T-helper 1 cell treated with Interleukin-12 subunit alpha and Interleukin-12 subunit beta and Interleukin-4 antibody, amounts not matched to agents 30 μg/mL and 1 μg/mL, for 36 hours (primary cell): ENCODE measurements around the gene GUK1.
"Not testable (repeated sequence)": the region's sequence is repeated elsewhere in the genome, so short reads cannot be mapped to it uniquely, and the experiment has no call there.

ENCODE experiments used
- H3K27ac Mint-ChIP-seq: one replicate; pipeline ENCODE4 v1.8.0; 2021; ENCODE audit warnings: mild to moderate bottlenecking, mixed read lengths
- H3K27me3 Mint-ChIP-seq: one replicate; pipeline ENCODE4 v1.8.0; 2021; ENCODE audit warnings: low read depth, mixed read lengths
- H3K36me3 Mint-ChIP-seq: one replicate; pipeline ENCODE4 v1.8.0; 2021; ENCODE audit warnings: low read depth, mixed read lengths
- H3K4me1 Mint-ChIP-seq: one replicate; pipeline ENCODE4 v1.8.0; 2021; ENCODE audit warnings: low read depth, mixed read lengths
- H3K4me3 Mint-ChIP-seq: one replicate; pipeline ENCODE4 v1.8.0; 2021; ENCODE audit warnings: mild to moderate bottlenecking, moderate library complexity, mixed read lengths
- H3K9me3 Mint-ChIP-seq: one replicate; pipeline ENCODE4 v1.8.0; 2021; ENCODE audit warnings: mixed read lengths

The GUK1 gene

DNA sequence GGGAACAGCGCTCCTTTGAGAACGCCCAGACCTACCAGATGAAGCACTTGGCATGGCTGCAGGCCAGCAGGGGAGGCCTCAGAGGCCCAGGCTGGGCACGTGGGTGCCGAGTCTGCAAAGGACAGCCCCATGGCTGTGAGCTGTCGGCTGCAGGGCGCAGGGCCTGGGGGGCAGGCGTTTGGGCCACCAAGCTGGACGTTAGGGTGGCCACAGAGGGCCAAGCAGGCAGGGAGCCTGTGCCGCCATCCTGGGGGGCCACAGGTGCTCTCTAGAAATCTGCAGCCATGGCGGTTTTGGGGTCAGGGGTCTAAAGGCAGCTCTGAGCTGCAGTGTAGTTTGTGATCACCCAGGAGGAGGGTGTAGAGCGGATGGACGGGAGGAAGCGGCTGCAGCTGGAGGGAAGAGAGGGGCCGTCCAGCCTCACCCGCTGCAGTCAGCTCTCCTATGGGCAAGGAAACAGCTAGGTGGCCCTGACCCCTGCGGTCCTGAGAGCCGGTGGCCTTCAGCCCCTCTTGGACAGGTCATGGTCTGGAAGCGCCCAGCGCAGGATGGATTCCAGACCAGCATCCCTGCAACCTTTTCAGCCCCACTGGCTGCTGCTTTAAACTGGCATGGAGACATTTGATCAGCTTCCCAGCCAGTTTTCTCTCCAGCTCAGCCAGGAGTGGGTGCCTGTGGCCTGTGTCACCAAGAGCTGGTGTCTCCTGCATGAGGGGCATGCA is 36.5 kb downstream of the GUK1 start:
- H3K27me3 Mint-ChIP-seq: no peaks in the 10 kb centered on the region
- H3K9me3 Mint-ChIP-seq: no peaks in the 10 kb centered on the region
- no peak overlapping the region for H3K27ac Mint-ChIP-seq
- H3K4me1 Mint-ChIP-seq: no peaks in the 10 kb centered on the region
- no peaks in the 10 kb centered on the region for H3K36me3 Mint-ChIP-seq
- H3K4me3 Mint-ChIP-seq: no peak overlapping the region

GRCh38 chr1:228177183-228177475 is 37.0 kb downstream of the GUK1 start:
- Mint-ChIP-seq H3K36me3 (no peaks in the 10 kb centered on the region), H3K9me3 (no peaks in the 10 kb centered on the region), H3K4me1 (no peaks in the 10 kb centered on the region), H3K4me3 (no peak overlapping the region), H3K27me3 (no peaks in the 10 kb centered on the region), H3K27ac (no peak overlapping the region)

- Mint-ChIP-seq H3K27ac (no peak overlapping the region), H3K36me3 (no peaks in the 10 kb centered on the region)
Measured at GRCh38 chr1:228177721-228178710, 37.9 kb downstream of the GUK1 start.

DNA sequence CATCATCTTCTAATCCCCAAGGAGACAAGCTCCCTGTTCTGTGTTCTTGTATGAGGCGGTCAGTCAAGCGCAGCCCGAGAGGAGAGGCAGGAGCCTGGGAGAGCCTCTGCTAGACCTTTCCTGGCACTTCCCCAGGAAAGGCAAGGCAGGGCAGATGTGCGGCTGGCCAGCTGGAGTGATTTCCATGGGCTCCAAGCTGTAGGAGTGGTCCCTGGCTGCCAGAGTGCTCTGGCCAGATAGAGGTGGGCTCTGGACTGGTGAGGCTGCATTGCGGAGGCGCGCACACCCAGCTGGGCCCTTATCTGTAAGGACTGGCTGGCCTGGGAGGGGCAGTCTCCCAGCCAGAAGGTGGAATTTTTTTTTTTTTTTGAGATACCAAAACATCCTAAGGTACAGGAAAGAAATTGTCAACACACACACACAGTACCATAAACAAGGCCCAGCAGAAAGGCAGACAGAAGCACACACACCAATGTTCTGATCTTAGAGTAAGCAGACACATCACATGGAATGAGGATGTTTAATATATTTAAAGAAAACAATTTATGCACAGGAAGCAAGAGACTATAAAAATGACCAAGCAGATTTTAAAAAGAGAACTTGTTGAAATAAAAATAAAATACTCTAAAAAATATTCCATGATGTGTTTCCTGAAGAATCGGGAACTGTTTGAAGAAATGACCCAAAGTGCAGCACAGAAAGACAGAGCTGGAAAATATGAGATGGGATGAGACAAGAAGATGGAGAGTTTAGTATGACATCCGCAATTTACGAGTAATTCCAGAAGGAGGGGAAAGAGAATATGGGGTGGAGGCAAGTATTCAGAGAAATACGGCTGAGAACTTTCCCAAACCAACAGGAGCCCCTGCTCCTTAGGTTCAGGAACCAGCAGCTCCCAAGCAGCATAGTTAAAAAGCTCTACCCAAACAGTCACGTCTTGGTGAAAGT is 38.9 kb downstream of the GUK1 start:
- Mint-ChIP-seq H3K9me3 (no peaks in the 10 kb centered on the region), H3K27ac (no peak overlapping the region), H3K4me3 (no peak overlapping the region), H3K36me3 (no peaks in the 10 kb centered on the region), H3K27me3 (no peaks in the 10 kb centered on the region), H3K4me1 (no peaks in the 10 kb centered on the region)

More at GRCh38 chr1:228177721-228178710, 37.9 kb downstream of the GUK1 start:
- Mint-ChIP-seq H3K27me3 (no peaks in the 10 kb centered on the region), H3K4me1 (no peaks in the 10 kb centered on the region), H3K9me3 (no peaks in the 10 kb centered on the region), H3K4me3 (no peak overlapping the region)

GRCh38 chr1:228180271-228180958 is 40.3 kb downstream of the GUK1 start:
- no peak overlapping the region for H3K27ac Mint-ChIP-seq
- no peaks in the 10 kb centered on the region for H3K36me3 Mint-ChIP-seq
- no peaks in the 10 kb centered on the region for H3K27me3 Mint-ChIP-seq
- H3K4me1 Mint-ChIP-seq: peaks cover 2% of the 10 kb centered on the region
- H3K9me3 Mint-ChIP-seq: no peaks in the 10 kb centered on the region
- H3K4me3 Mint-ChIP-seq: no peak overlapping the region

DNA sequence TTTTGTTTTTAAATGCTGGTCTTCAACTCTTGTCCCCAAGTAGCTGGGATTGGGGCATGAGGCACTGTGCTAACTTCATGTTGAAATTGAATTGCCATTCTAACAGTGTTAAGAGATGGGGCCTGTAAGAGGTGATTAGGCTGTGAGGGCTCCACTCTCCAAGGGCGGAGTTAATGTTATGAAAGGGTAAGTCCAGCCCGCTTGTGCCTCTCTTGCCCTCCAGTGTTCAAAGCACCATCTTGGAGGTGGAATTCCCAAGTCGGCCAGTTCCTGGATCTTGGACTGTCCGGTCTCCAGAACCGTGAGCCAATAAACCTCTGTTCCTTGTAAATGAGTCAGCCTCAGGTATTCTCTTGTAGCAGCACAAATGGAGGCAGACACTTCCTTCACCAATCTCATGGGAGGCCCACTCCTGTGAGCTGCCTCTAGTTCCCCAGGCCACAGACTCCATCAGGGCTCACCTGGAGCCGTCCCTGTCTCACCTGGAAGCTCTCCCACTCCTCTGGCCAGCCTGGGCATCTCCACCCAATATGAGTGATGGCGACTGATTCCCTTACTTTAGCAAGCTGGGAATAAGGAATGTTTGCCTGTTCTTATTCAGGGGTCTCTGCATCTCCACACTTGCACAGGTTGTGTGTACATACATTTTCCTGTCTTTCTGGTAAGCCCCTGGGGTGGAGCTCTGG is 41.0 kb downstream of the GUK1 start:
- Mint-ChIP-seq H3K4me1 (peaks cover 4% of the 10 kb centered on the region), H3K9me3 (no peaks in the 10 kb centered on the region), H3K27ac (no peak overlapping the region), H3K36me3 (no peaks in the 10 kb centered on the region), H3K27me3 (no peaks in the 10 kb centered on the region), H3K4me3 (no peak overlapping the region)

- H3K4me1 Mint-ChIP-seq: peaks cover 4% of the 10 kb centered on the region
- no peak overlapping the region for H3K27ac Mint-ChIP-seq
- H3K4me3 Mint-ChIP-seq: no peak overlapping the region
- H3K36me3 Mint-ChIP-seq: no peaks in the 10 kb centered on the region
- H3K9me3 Mint-ChIP-seq: no peaks in the 10 kb centered on the region
- no peaks in the 10 kb centered on the region for H3K27me3 Mint-ChIP-seq
Measured at GRCh38 chr1:228181645-228182034, 41.6 kb downstream of the GUK1 start.

GRCh38 chr1:228182296-228183030 is 42.4 kb downstream of the GUK1 start:
- no peaks in the 10 kb centered on the region for H3K36me3 Mint-ChIP-seq
- no peak overlapping the region for H3K4me3 Mint-ChIP-seq
- H3K27ac Mint-ChIP-seq: no peak overlapping the region
- no peaks in the 10 kb centered on the region for H3K9me3 Mint-ChIP-seq
- peaks cover 4% of the 10 kb centered on the region for H3K4me1 Mint-ChIP-seq
- no peaks in the 10 kb centered on the region for H3K27me3 Mint-ChIP-seq

DNA sequence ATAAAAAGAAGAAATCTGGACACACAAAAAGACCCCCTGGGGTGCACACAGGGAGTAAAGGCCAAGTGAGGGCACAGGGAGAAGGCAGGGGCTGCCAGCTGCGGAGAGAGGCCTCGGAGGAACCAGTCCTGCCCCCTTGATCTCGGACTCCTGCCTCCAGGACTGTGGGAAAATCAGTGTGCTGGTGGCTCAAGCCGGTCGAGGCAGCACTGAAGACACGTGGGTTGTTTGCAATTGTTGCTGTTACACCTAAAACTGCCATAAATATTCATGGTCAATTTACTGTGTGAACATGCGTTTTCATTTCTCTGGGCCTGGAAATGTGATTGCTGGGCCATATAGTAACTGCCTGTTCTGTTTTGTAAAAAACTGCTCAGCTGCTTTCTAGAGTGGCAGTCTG is 44.1 kb downstream of the GUK1 start:
- no peaks in the 10 kb centered on the region for H3K9me3 Mint-ChIP-seq
- H3K27ac Mint-ChIP-seq: no peak overlapping the region
- no peaks in the 10 kb centered on the region for H3K36me3 Mint-ChIP-seq
- no peaks in the 10 kb centered on the region for H3K27me3 Mint-ChIP-seq
- H3K4me3 Mint-ChIP-seq: no peak overlapping the region
- H3K4me1 Mint-ChIP-seq: peaks cover 4% of the 10 kb centered on the region

GRCh38 chr1:228185641-228185965 is 45.5 kb downstream of the GUK1 start:
- Mint-ChIP-seq H3K27me3 (no peaks in the 10 kb centered on the region), H3K9me3 (no peaks in the 10 kb centered on the region), H3K27ac (no peak overlapping the region)

DNA sequence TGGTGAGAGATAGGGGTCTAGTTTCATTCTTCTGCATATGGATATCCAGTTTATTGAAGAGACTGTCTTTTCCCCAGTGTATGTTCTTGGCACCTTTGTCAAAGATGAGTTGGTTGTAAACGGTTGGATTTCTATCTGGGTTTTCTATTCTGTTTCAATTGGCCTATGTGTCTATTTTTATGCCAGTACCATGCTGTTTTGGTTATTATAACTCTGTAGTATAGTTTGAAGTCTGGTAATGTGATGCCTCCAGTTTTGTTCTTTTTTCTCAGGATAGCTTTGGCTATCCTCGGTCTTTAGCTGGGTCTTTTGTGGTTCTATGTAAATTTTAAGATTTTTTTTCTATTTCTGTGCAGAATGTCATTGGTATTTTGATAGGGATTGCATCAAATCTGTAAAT is 48.2 kb downstream of the GUK1 start:
- not testable (repeated sequence) for H3K4me3 Mint-ChIP-seq, H3K9me3 Mint-ChIP-seq, H3K27me3 Mint-ChIP-seq, H3K36me3 Mint-ChIP-seq, H3K27ac Mint-ChIP-seq, H3K4me1 Mint-ChIP-seq

More at GRCh38 chr1:228185641-228185965, 45.5 kb downstream of the GUK1 start:
- Mint-ChIP-seq H3K4me3 (no peak overlapping the region), H3K4me1 (peaks cover 4% of the 10 kb centered on the region), H3K36me3 (no peaks in the 10 kb centered on the region)

- H3K9me3 Mint-ChIP-seq: no peaks in the 10 kb centered on the region
- H3K27ac Mint-ChIP-seq: no peak overlapping the region
- peaks cover 4% of the 10 kb centered on the region for H3K4me1 Mint-ChIP-seq
- no peaks in the 10 kb centered on the region for H3K36me3 Mint-ChIP-seq
- no peak overlapping the region for H3K4me3 Mint-ChIP-seq
- no peaks in the 10 kb centered on the region for H3K27me3 Mint-ChIP-seq
Measured at GRCh38 chr1:228190182-228190581, 50.1 kb downstream of the GUK1 start.

DNA sequence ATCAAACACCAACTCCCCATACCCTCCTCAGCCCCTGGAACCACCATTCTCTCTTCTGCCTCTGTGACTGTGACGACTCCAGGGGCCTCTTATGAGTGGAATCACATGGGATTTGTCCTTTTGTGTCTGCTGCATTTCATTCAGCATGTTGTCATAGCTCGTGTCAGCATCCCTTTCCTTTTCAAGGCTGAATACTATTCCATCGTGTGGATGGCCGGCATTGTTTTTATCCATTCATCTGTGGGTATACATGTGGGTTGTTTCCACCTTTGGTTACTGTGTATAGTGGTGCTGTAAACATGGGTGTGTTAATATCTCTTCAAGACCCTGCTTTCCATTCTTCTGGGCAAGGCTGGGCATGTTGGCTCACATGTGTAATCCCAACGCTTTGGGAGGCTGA is 50.7 kb downstream of the GUK1 start:
- H3K4me3 Mint-ChIP-seq: no peak overlapping the region
- H3K36me3 Mint-ChIP-seq: no peaks in the 10 kb centered on the region
- H3K4me1 Mint-ChIP-seq: no peaks in the 10 kb centered on the region
- H3K9me3 Mint-ChIP-seq: no peaks in the 10 kb centered on the region
- H3K27me3 Mint-ChIP-seq: no peaks in the 10 kb centered on the region
- H3K27ac Mint-ChIP-seq: no peak overlapping the region
